Mesenchymal stem cell (in vitro differentiated cells and primary cell): Measurements from ENCODE around the gene FIGNL2.

Experiments used
- DNase-seq: peaks from one replicate; pipeline ENCODE4 v3.0.0-alpha.2; 2013
- H2AFZ ChIP-seq: one replicate; pipeline ENCODE4 v1.6.1; 2013; ENCODE audit warnings: low read depth, mild to moderate bottlenecking, control low read depth, inconsistent platforms, low read length, moderate library complexity
- H2AK5ac ChIP-seq: 2 replicates; pipeline ENCODE4 v1.6.1; 2013; ENCODE audit warnings: low read length, moderate library complexity, mild to moderate bottlenecking, inconsistent platforms; ENCODE audit not compliant: severe bottlenecking
- H2BK120ac ChIP-seq: one replicate; pipeline ENCODE4 v1.6.1; 2013; ENCODE audit warnings: low read depth, mild to moderate bottlenecking, inconsistent platforms, low read length, moderate library complexity
- H2BK12ac ChIP-seq, 2 experiments: one replicate each; pipeline ENCODE4 v1.6.1; 2013; ENCODE audit warnings: inconsistent platforms in 2 of 2, low read length in 2 of 2, mild to moderate bottlenecking in 2 of 2, moderate library complexity in 2 of 2, control low read depth in 1 of 2
- H2BK15ac ChIP-seq: one replicate; pipeline ENCODE4 v1.6.1; 2013; ENCODE audit warnings: mild to moderate bottlenecking, low read depth, inconsistent platforms; ENCODE audit not compliant: poor library complexity, severe bottlenecking
- H2BK5ac ChIP-seq: 2 replicates; pipeline ENCODE4 v1.6.1; 2013; ENCODE audit warnings: low read depth, mild to moderate bottlenecking, low read length, control low read depth, inconsistent platforms; ENCODE audit not compliant: poor library complexity, severe bottlenecking
- H3K14ac ChIP-seq, 2 experiments: one replicate each; pipeline ENCODE4 v1.6.1; 2013; ENCODE audit warnings: inconsistent platforms in 2 of 2, low read length in 2 of 2, control low read depth in 1 of 2, mild to moderate bottlenecking in 1 of 2, moderate library complexity in 1 of 2
- H3K18ac ChIP-seq, 2 experiments: one replicate each; pipeline ENCODE4 v1.6.1; 2013; ENCODE audit warnings: inconsistent platforms in 2 of 2, low read length in 2 of 2, control low read depth in 1 of 2, low read depth in 1 of 2, mild to moderate bottlenecking in 1 of 2
- H3K23ac ChIP-seq, 2 experiments: one replicate each; pipeline ENCODE4 v1.6.1; 2013; ENCODE audit warnings: inconsistent platforms in 2 of 2, low read length in 2 of 2, mild to moderate bottlenecking in 2 of 2, moderate library complexity in 2 of 2, control low read depth in 1 of 2
- H3K27ac ChIP-seq: 2 replicates; pipeline ENCODE4 v1.5.1; 2013; ENCODE audit warnings: mild to moderate bottlenecking, moderate library complexity, low read length, control low read depth, inconsistent platforms; ENCODE audit not compliant: poor library complexity, severe bottlenecking
- H3K27me3 ChIP-seq, 2 experiments: 2 replicates each; pipeline versions ENCODE4 v1.6.1 to v1.7.0; 2013; ENCODE audit warnings: low read length in 2 of 2, mild to moderate bottlenecking in 2 of 2, moderate library complexity in 2 of 2, control low read depth in 1 of 2, inconsistent platforms in 1 of 2; ENCODE audit not compliant: control insufficient read depth in 1 of 2, insufficient read depth in 1 of 2
- H3K36me3 ChIP-seq, 2 experiments: 2 replicates each; pipeline versions ENCODE4 v1.6.1 to v1.7.0; 2013; ENCODE audit warnings: low read length in 2 of 2, control low read depth in 1 of 2, inconsistent platforms in 1 of 2, low read depth in 1 of 2, mild to moderate bottlenecking in 1 of 2; ENCODE audit not compliant: insufficient read depth in 2 of 2, control insufficient read depth in 1 of 2
- H3K4ac ChIP-seq, 2 experiments: one replicate each; pipeline ENCODE4 v1.6.1; 2013; ENCODE audit warnings: inconsistent platforms in 2 of 2, low read length in 2 of 2, mild to moderate bottlenecking in 2 of 2, moderate library complexity in 2 of 2, control low read depth in 1 of 2, low read depth in 1 of 2
- H3K4me1 ChIP-seq: 2 replicates; pipeline ENCODE4 v1.6.1; 2013; ENCODE audit warnings: low read depth, low read length, control low read depth; ENCODE audit not compliant: control insufficient read depth, insufficient read depth
- H3K4me2 ChIP-seq: 2 replicates; pipeline ENCODE4 v1.6.1; 2013; ENCODE audit warnings: low read length, mild to moderate bottlenecking, inconsistent platforms; ENCODE audit not compliant: poor library complexity, severe bottlenecking
- H3K4me3 ChIP-seq, 2 experiments: 2 replicates each; pipeline versions ENCODE4 v1.5.1 to v1.7.0; 2013; ENCODE audit warnings: low read length in 2 of 2, mild to moderate bottlenecking in 2 of 2, control low read depth in 1 of 2, low read depth in 1 of 2; ENCODE audit not compliant: insufficient read depth in 1 of 2
- H3K79me1 ChIP-seq: replicated peaks from 2 replicates; pipeline ENCODE4 v1.6.1; 2013; ENCODE audit warnings: mild to moderate bottlenecking, control low read depth, low read length, inconsistent platforms; ENCODE audit not compliant: poor library complexity, severe bottlenecking
- H3K9ac ChIP-seq: 2 replicates; pipeline ENCODE4 v1.7.0; 2013; ENCODE audit warnings: mild to moderate bottlenecking, low read length, moderate library complexity
- H3K9me3 ChIP-seq: 2 replicates; pipeline ENCODE4 v1.7.0; 2013; ENCODE audit warnings: mild to moderate bottlenecking, low read length; ENCODE audit not compliant: control insufficient read depth
- H4K8ac ChIP-seq: one replicate; pipeline ENCODE4 v1.6.1; 2013; ENCODE audit warnings: inconsistent platforms, mild to moderate bottlenecking, low read length, moderate library complexity
- H4K91ac ChIP-seq: one replicate; pipeline ENCODE4 v1.6.1; 2013; ENCODE audit warnings: mild to moderate bottlenecking, low read length, inconsistent platforms
- WGBS: methylation state at CpG from one replicate; pipeline ENCODE4 v1.1.7; 2013; ENCODE audit warnings: mixed read lengths; 5-methylcytosine and 5-hydroxymethylcytosine counted together

FIGNL2 gene

GRCh38 chr12:51779876-51780275 lies 68.6 kb downstream of the FIGNL2 start:
- Histone ChIP-seq H3K18ac (no peak overlapping the region), H3K79me1 (no peaks in the 10 kb centered on the region), H3K23ac (no peak overlapping the region), H3K4me3 (no peak overlapping the region), H3K27me3 (peaks cover 0 to 15% of the 10 kb centered on the region in 2 experiments), H2BK5ac (no peak overlapping the region), H3K9ac (no peak overlapping the region), H3K27ac (no peak overlapping the region), H3K36me3 (peaks cover 0 to 63% of the 10 kb centered on the region in 2 experiments), H4K91ac (no peak overlapping the region), H2BK12ac (no peak overlapping the region), H2BK15ac (no peak overlapping the region), H3K4me2 (no peak overlapping the region), H3K4me1 (no peaks in the 10 kb centered on the region), H3K4ac (no peak overlapping the region), H2AK5ac (no peak overlapping the region), H2BK120ac (no peak overlapping the region), H3K14ac (no peak overlapping the region), H3K9me3 (no peaks in the 10 kb centered on the region), H4K8ac (no peak overlapping the region), H2AFZ (no peak overlapping the region)
- WGBS: 95% methylated on average over 5 of the region's 5 CpGs
- DNase-seq: no peak

GRCh38 chr12:51777973-51778372 lies 70.5 kb downstream of the FIGNL2 start:
- H3K27me3 ChIP-seq: peaks cover 0 to 15% of the 10 kb centered on the region in 2 experiments
- H2BK12ac ChIP-seq: no peak overlapping the region
- no peak overlapping the region for H3K14ac ChIP-seq
- WGBS: 83% methylated on average over 3 of the region's 3 CpGs
- H3K4ac ChIP-seq: no peak overlapping the region
- no peak overlapping the region for H4K91ac ChIP-seq
- DNase-seq: no peak
- H2BK15ac ChIP-seq: no peak overlapping the region
- H2AK5ac ChIP-seq: no peak overlapping the region
- H3K4me3 ChIP-seq: no peak overlapping the region
- no peak overlapping the region for H3K27ac ChIP-seq
- no peak overlapping the region for H3K9ac ChIP-seq
- no peaks in the 10 kb centered on the region for H3K79me1 ChIP-seq
- H2AFZ ChIP-seq: no peak overlapping the region
- no peak overlapping the region for H2BK120ac ChIP-seq
- no peaks in the 10 kb centered on the region for H3K9me3 ChIP-seq
- no peak overlapping the region for H4K8ac ChIP-seq
- no peaks in the 10 kb centered on the region for H3K4me1 ChIP-seq
- H3K4me2 ChIP-seq: no peak overlapping the region
- H3K23ac ChIP-seq: no peak overlapping the region
- peaks cover 0 to 67% of the 10 kb centered on the region in 2 experiments for H3K36me3 ChIP-seq
- H2BK5ac ChIP-seq: no peak overlapping the region
- no peak overlapping the region for H3K18ac ChIP-seq

- Histone ChIP-seq H2BK5ac (no peak overlapping the region), H4K8ac (no peak overlapping the region), H4K91ac (no peak overlapping the region), H3K9ac (no peak overlapping the region), H3K4me2 (no peak overlapping the region), H3K14ac (no peak overlapping the region), H3K79me1 (no peaks in the 10 kb centered on the region), H3K27me3 (peaks cover 0 to 15% of the 10 kb centered on the region in 2 experiments), H3K4me1 (no peaks in the 10 kb centered on the region), H3K9me3 (no peaks in the 10 kb centered on the region), H2AFZ (no peak overlapping the region), H2BK120ac (no peak overlapping the region), H2BK12ac (no peak overlapping the region), H2BK15ac (no peak overlapping the region), H3K23ac (no peak overlapping the region), H3K18ac (no peak overlapping the region), H3K36me3 (peaks cover 0 to 62% of the 10 kb centered on the region in 2 experiments), H2AK5ac (no peak overlapping the region), H3K4me3 (no peak overlapping the region), H3K27ac (no peak overlapping the region), H3K4ac (no peak overlapping the region)
- 50% methylated on average over 2 of the region's 2 CpGs for WGBS
- DNase-seq: no peak
These were observed 71.1 kb downstream of the FIGNL2 start for GRCh38 chr12:51777457-51777856.

GRCh38 chr12:51774933-51775332 lies 73.6 kb downstream of the FIGNL2 start:
- Histone ChIP-seq H2AK5ac (no peak overlapping the region), H3K4me2 (no peak overlapping the region), H3K4ac (no peak overlapping the region), H3K79me1 (no peaks in the 10 kb centered on the region), H3K27ac (no peak overlapping the region), H3K4me3 (no peak overlapping the region), H2BK15ac (no peak overlapping the region), H3K18ac (no peak overlapping the region), H3K36me3 (peaks cover 0 to 53% of the 10 kb centered on the region in 2 experiments), H4K91ac (no peak overlapping the region), H2BK12ac (no peak overlapping the region), H3K9me3 (no peaks in the 10 kb centered on the region), H3K14ac (no peak overlapping the region), H2BK120ac (no peak overlapping the region), H3K27me3 (peaks cover 0 to 11% of the 10 kb centered on the region in 2 experiments), H3K4me1 (no peaks in the 10 kb centered on the region), H3K9ac (no peak overlapping the region), H2AFZ (no peak overlapping the region), H3K23ac (no peak overlapping the region), H2BK5ac (no peak overlapping the region), H4K8ac (no peak overlapping the region)
- no peak for DNase-seq
- 91% methylated on average over 2 of the region's 2 CpGs for WGBS
